GM12891 (cell line): ENCODE measurements around the gene PI4KA.
"Not testable (repeated sequence)": the region's sequence is repeated elsewhere in the genome, so short reads cannot be mapped to it uniquely, and the experiment has no call there.

Experiments
- PAX5 ChIP-seq: IDR thresholded peaks from 2 replicates; pipeline ENCODE4 v1.6.1; 2011; ENCODE audit warnings: low read length, moderate library complexity, mild to moderate bottlenecking; ENCODE audit not compliant: insufficient read depth, severe bottlenecking
- POLR2A ChIP-seq: IDR thresholded peaks from 2 replicates; pipeline ENCODE4 v1.6.1; 2011; ENCODE audit warnings: low read depth, low read length, control low read depth
- POLR2AphosphoS5 ChIP-seq: IDR thresholded peaks from 2 replicates; pipeline ENCODE4 v1.6.1; 2011; ENCODE audit warnings: low read depth, low read length, control low read depth
- POU2F2 ChIP-seq: IDR thresholded peaks from 2 replicates; pipeline ENCODE4 v1.6.1; 2011; ENCODE audit warnings: low read depth, mild to moderate bottlenecking, control low read depth, low read length, moderate library complexity
- SPI1 ChIP-seq: IDR thresholded peaks from 2 replicates; pipeline ENCODE4 v1.6.1; 2011; ENCODE audit warnings: low read depth, low read length, control low read depth
- TAF1 ChIP-seq: IDR thresholded peaks from 2 replicates; pipeline ENCODE4 v1.6.1; 2011; ENCODE audit warnings: low read depth, low read length, control low read depth

- TF ChIP-seq POLR2A, SPI1, TAF1, POLR2AphosphoS5, POU2F2, PAX5: not testable (repeated sequence)
These were observed 155.2 kb downstream of the PI4KA start for GRCh38 chr22:20703414-20703806.
